Spleen (tissue), 7 donors: ENCODE measurements around the gene C10orf71.

Experiments used
- CTCF ChIP-seq, 11 experiments: fragments of 200-600 bp in 7 of 11; fragments of 450-650 bp in 4 of 11; sonication (generic) in 4 of 11; IDR thresholded peaks in 8 of 11; conservative IDR thresholded peaks in 3 of 11; 1 replicate in 7 of 11; 2 replicates in 4 of 11; pipeline versions ENCODE4 v1.4.0 to v1.8.0; 2016 to 2021; ENCODE audit warnings: antibody characterized with exemption in 11 of 11, inconsistent platforms in 4 of 11, mild to moderate bottlenecking in 1 of 11
- POLR2AphosphoS5 ChIP-seq, 3 donors: sonication (generic); formaldehyde crosslinking; IDR thresholded peaks; one replicate each; pipeline ENCODE4 v1.5.1; 2017; ENCODE audit warnings: antibody characterized with exemption in 3 of 3
- donor health status: DM: no; HTN: no; CAD: no; lungs with moderate emphysema.
- donor health status: DM: no; HTN: no; CAD: no.
- donor health status: DM: no; HTN: no; CAD: no.

GRCh38 chr10:49369216-49370162, 70.5 kb downstream of the C10orf71 start:
- TF ChIP-seq CTCF (IDR thresholded peaks at IDR 0.05 in 8 of 11, conservative IDR thresholded peaks at IDR 0.05 in 3 of 11): no peak
- no peak for TF ChIP-seq POLR2AphosphoS5 (IDR thresholded peaks at IDR 0.05)
